Activated CD4-positive, alpha-beta T cell treated with anti-CD3 and anti-CD28 coated beads, Interleukin-2, amount 50 U/mL, for 16 hours (primary cell): ENCODE measurements around the gene BTBD18.

Source experiments
- DNase-seq: peaks from one replicate; pipeline ENCODE4 v3.0.0-alpha.2; 2020

The BTBD18 gene

GRCh38 chr11:57775491-57775890 lies 23.9 kb upstream of the BTBD18 start:
- DNase-seq: no peak

GRCh38 chr11:57773026-57773598 lies 21.5 kb upstream of the BTBD18 start:
- no peak for DNase-seq

- no peak for DNase-seq
These were observed 20.9 kb upstream of the BTBD18 start for GRCh38 chr11:57772562-57772961.

DNA sequence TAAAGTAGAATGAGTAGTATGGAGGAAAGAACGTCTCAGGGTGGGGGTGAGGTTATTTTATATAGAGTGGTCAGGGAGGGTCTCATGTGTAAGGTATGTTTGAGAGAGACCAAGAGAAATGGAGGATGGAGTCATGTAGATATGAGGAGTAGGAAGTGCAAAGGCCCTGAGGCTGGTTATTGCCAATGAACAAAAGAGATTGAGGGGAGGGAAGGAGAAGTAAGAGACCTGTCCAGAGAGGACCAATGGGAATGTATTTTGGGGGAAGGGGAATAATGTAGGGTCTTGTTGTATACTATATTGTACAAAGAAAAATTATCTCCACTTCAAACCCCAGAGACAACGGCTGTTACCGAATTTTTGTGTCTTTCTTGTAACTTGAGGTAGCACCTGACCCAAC lies 19.7 kb upstream of the BTBD18 start:
- no peak for DNase-seq

GRCh38 chr11:57770793-57771192 lies 19.2 kb upstream of the BTBD18 start:
- DNase-seq: no peak

- DNase-seq: no peak
These were observed 13.4 kb upstream of the BTBD18 start for GRCh38 chr11:57764972-57765371.

- DNase-seq: no peak
These were observed 12.9 kb upstream of the BTBD18 start for GRCh38 chr11:57764566-57764965.

DNA sequence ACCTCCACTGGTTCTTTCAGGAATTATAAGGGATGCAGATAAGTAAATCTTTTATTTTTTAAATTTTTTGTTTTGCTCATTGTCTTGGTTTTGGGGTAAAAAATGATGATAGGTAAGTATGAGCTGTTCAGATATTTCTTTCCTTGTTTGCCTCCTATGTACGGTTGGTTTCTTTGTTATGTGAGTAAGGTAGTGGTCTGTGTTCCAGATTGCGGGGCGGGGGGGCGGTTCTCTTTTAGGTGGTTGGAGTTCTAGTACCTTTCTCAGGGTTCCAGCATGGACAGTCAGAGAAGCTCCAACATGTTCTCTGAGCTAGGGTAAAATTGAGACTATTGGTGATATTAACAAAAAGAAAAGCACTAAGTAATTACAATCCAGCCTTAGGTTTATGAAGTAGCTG lies 12.4 kb upstream of the BTBD18 start:
- no peak for DNase-seq

DNA sequence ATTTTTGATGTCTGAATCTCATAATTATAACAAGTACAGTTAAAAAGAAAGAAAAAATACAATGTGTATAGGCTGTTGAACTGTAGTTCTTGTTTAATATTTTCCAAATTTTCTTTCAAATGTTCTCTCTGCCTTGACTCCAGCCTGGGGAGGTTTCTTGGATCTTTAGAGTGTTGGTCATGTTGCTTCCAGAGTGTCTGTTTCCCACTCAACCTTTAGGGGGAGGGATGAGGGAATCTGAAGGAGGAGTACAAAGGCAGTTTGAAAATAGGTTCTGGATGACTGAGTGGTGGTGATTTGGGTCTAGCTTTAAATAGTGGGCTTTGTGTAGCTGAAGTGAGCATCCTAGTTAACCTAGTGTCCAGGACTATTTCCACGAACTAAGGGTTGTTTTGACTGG lies 11.9 kb upstream of the BTBD18 start:
- DNase-seq: no peak

GRCh38 chr11:57762235-57762861 lies 10.7 kb upstream of the BTBD18 start:
- no peak for DNase-seq

DNA sequence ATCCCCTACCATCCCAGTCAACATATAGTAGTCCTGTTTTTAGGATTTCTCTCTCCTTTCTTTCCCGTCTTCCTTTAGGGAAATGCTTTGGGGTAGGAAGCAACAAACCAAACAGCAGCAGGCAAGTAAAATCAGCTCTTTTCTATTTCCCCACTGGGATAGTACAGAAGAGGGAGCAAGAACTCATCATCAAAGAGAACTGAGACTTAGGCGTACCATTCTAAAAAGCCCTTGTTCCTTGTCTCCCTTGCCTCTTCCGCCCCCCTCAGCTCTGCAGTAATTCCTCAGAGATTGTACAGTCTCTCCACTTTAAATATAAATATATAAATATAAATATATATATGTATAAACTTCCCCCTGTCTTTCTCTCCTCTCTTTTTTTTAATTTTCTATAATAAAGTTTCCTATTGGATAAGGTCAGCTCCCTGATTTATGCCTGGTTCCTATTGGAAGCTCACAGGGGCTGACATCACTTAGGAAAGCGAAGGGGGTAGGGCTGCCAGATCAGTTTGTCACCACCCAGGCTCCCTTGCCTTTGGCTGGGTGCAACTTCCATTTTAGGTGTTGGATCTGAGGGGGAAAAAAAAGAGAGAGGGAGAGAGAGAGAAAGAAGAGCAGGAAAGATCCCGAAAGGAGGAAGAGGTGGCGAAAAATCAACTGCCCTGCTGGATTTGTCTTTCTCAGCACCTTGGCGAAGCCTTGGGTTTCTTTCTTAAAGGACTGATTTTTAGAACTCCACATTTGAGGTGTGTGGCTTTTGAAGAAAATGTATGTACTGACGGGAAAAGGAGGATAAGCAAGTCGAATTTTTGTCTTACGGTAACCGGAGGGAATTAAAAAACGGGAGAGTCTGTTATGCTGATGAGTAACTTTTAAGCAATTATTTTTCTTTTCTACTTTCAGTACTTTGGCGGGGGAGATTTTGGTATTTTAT lies 9.9 kb upstream of the BTBD18 start, which contains the start of gene CTNND1:
CTNND1 (plus strand) TSS at position 502 of the 934 bp plus-strand sequence. CDS start 29,677 bp downstream, outside the sequence.
- no peak for DNase-seq

DNA sequence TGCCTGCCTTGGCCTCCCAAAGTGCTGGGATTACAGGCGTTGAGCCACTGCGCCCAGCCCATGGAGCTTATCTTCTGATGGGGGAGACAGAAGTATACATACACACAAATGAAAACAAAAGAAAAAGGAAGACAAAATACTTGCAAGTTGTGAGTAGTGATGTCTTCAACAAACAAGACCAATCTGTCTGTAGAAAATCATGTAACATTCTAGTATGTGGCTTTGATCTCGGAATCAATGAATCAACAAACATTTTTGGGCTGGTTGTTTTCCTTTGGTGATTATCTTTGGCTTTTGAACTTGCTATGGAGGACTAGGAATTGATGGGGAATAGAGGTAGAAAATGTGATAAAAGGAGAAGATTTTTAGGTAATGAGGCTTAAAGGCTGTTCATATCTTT lies 6.6 kb upstream of the BTBD18 start:
- no peak for DNase-seq

DNA sequence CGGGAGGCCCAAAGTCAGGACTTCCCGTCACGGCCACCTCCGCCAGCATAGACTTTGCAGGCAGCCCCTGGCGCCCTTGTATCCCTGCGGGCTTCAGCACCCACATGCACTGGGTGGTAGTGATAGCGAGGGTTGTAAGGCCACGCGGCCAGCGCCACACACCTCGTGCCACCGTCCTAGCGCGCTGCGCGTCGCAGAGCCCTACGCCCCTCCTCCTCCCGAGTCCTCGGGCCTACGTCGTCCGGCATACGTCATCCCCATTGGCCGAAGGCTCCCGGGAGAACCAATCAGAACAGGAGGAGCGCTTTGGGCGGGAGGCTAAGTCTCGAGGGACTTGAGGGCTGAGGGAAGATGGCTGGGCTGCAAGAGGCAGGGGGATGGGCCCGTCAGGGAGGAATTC lies 1.3 kb upstream of the BTBD18 start:
- DNase-seq: no peak

GRCh38 chr11:57751176-57751575 lies 443 bp downstream of the BTBD18 start:
- no peak for DNase-seq

GRCh38 chr11:57746920-57747319 lies 4.7 kb downstream of the BTBD18 start:
- DNase-seq: no peak

DNA sequence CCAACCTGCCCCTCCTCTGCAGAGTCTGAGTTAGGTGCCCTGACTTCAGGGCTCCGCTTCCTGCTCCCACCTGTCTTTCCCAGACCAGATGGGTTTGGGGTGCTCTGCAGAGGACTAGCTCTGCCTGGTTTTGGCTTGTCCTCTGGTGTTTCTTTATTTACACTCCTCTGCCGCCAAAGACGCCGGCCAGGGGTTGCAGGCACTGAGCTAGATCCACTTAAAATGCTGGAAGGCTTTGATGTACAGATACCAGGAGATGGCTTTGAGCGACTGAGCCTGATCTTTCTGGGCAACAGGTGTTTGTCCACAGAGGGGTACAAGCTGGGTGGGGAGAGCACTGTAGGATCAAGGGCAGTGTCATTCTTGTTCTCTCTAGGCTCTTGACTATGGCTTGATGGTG lies 6.4 kb downstream of the BTBD18 start:
- DNase-seq: no peak

DNA sequence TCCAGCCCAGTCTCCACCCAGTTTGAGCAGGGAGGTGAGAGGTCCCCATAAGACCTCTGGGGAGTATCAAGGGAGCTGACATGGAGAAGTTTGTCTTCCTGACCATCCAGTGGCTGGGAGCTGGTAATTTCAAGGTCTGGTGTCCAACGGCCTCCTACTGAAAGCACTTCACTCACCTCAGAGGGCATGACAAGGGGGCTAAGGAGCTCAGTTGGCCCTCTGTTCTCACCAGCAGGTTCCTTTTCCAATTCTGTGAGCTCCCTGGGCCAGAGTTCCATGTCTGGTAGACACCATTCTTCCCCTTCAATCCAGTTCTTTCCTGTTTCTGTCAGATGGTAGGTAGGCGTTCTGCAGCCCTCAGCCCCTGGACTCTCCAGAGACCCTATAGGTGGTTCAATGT lies 7.3 kb downstream of the BTBD18 start:
- no peak for DNase-seq

DNA sequence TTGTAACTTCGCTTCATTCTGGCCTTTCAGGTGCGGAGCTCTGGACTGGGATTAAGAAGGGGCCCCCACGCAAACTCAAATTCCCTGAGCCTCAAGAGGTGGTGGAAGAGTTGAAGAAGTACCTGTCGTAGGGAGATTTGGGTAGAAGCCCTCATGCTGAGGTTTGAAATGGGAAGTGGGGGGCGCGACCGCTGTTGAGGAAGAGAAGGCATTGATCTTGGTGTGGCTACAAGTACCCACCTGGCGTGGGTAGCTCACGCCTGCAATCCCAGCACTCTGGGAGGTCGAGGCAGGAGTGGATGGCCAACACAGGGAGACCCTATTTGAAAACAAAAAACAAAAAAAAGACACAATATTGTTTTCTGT lies 9.5 kb downstream of the BTBD18 start:
- DNase-seq: no peak

- peak; percentile 98 for DNase-seq
These were observed 10.2 kb downstream of the BTBD18 start, which contains the start of gene SELENOH for GRCh38 chr11:57741132-57742086. Gene SELENOH, plus strand, starts transcription at chr11:57741491. Its CDS starts 105 bp downstream, at chr11:57741596.

GRCh38 chr11:57735619-57736298 lies 15.9 kb downstream of the BTBD18 start:
- no peak for DNase-seq

DNA sequence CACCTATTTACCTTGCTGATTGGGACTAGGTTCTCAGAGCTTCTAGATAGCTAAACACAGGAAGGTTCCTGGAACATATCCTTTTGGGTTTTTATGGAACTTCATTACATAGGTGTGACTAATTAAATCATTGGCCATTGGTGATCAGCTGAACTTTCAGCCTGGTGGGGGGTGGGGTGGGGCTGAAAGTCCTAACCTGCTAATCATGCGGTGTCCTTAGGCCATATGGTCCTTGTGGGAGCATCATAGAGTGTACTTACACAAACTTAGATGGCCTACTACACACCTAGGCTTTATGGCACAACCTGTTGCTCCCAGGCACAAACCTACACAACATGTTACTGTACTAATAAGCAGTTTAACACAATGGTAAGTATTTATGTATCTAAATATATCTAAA lies 19.0 kb downstream of the BTBD18 start:
- no peak for DNase-seq

DNA sequence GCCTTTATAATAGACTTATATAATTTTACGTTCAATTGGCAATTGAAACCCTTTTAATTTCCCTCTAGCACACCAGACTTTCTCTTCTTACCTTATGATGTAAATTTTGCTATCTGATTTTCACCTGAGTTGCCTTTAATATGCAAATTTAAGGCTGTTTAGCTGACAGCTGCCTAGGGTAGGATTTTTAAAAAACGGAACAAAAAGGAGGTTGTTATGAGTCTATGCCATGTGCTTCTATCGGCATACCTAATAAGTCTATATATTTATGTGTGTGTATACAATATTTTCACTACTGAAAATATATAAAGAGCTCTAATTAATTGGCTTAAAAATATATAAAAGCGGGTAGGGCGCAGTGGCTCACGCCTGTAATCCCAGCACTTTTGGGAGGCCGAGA lies 22.1 kb downstream of the BTBD18 start:
- DNase-seq: no peak
